NCI-H69 (cell line): ENCODE measurements around the gene CEP43.

Experiments
- DNase-seq: peaks from one replicate; lab custom pipeline; 2025; lab: John Stamatoyannopoulos, UW

CEP43 gene

GRCh38 chr6:166999145-166999883, at the start of gene CEP43:
TSS of gene CEP43 (plus strand) at chr6:166999397. CDS start at chr6:166999413, 16 bp downstream.
- DNase-seq, result peak; percentile 98

- DNase-seq, result peak; percentile 73
These were observed 49.4 kb upstream of the CEP43 start for GRCh38 chr6:166949528-166950442.

GRCh38 chr6:166950443-166950821, 48.8 kb upstream of the CEP43 start:
- DNase-seq, result no peak

- peak; percentile 81 for DNase-seq
These were observed 48.1 kb upstream of the CEP43 start for GRCh38 chr6:166950892-166951669.

- DNase-seq, result no peak
These were observed 47.5 kb upstream of the CEP43 start for GRCh38 chr6:166951670-166952060.

GRCh38 chr6:166952121-166952520, 47.1 kb upstream of the CEP43 start:
- no peak for DNase-seq

- DNase-seq, result no peak
These were observed 46.4 kb upstream of the CEP43 start for GRCh38 chr6:166952567-166953486.

GRCh38 chr6:166954118-166954713, 45.0 kb upstream of the CEP43 start:
- DNase-seq, result no peak

- DNase-seq, result peak; percentile 30
These were observed 43.9 kb upstream of the CEP43 start for GRCh38 chr6:166955121-166955864.

GRCh38 chr6:166955865-166956443, 43.2 kb upstream of the CEP43 start:
- DNase-seq, result peak; percentile 79

- DNase-seq, result peak; percentile 93
These were observed 42.6 kb upstream of the CEP43 start, which contains the start of gene RNASET2 for GRCh38 chr6:166956444-166957086. TSS of gene RNASET2 (minus strand) at chr6:166956550. CDS start at chr6:166956182, 368 bp downstream.

- DNase-seq, result peak; percentile 50
These were observed 42.0 kb upstream of the CEP43 start for GRCh38 chr6:166957087-166957804.

GRCh38 chr6:166957805-166958076, 41.5 kb upstream of the CEP43 start:
- DNase-seq, result no peak

- no peak for DNase-seq
These were observed 40.0 kb upstream of the CEP43 start for GRCh38 chr6:166958926-166959861.

GRCh38 chr6:166959911-166960608, 39.1 kb upstream of the CEP43 start:
- no peak for DNase-seq

- DNase-seq, result no peak
These were observed 38.6 kb upstream of the CEP43 start for GRCh38 chr6:166960609-166960978.

- DNase-seq, result no peak
These were observed 32.9 kb upstream of the CEP43 start for GRCh38 chr6:166966268-166966667.
